ENCODE measurements around the gene SORD. TPM values are rescaled to one million over a fixed set of nuclear protein-coding genes. Genes with fewer than 3 reads are reported as not detected.
"Not testable (repeated sequence)": the region's sequence is repeated elsewhere in the genome, so short reads cannot be mapped to it uniquely, and the experiment has no call there.

Gene SORD
- total RNA-seq, 2 experiments from 2014 or later, result 7.1 to 7.5 TPM

GRCh38 chr15:45093622-45094357 is 70.8 kb downstream of the SORD start:
- H3K27me3 Mint-ChIP-seq (ENCODE audit: low read depth), result peaks cover 18% of the 10 kb centered on the region
- ATAC-seq (no peak), DNase-seq (no peak)
- no peak overlapping the region for H3K4me3 Mint-ChIP-seq
- H3K9me3 Mint-ChIP-seq (ENCODE audit: insufficient read depth), result no peaks in the 10 kb centered on the region
- H3K27ac Mint-ChIP-seq, result no peak overlapping the region
- POLR2A ChIA-PET, result no interaction called here
- no peaks in the 10 kb centered on the region for H3K4me1 Mint-ChIP-seq (ENCODE audit: low read depth)
- CTCF ChIA-PET, result interaction anchor here (2.1 kb wide), 1 partner anchor 24 kb away, joined by 12 read pairs; no protein-coding TSS in a partner anchor
- H3K36me3 Mint-ChIP-seq (ENCODE audit: low read depth), result no peaks in the 10 kb centered on the region

GRCh38 chr15:45094358-45094730 is 71.3 kb downstream of the SORD start:
- DNase-seq (no peak), ATAC-seq (no peak)
- H3K4me1 Mint-ChIP-seq (ENCODE audit: low read depth), result no peaks in the 10 kb centered on the region
- H3K36me3 Mint-ChIP-seq (ENCODE audit: low read depth), result no peaks in the 10 kb centered on the region
- ChIA-PET POLR2A (no interaction called here), CTCF (interaction anchor here (2.1 kb wide), 1 partner anchor 24 kb away, joined by 12 read pairs; no protein-coding TSS in a partner anchor)
- H3K4me3 Mint-ChIP-seq, result no peak overlapping the region
- H3K9me3 Mint-ChIP-seq (ENCODE audit: insufficient read depth), result no peaks in the 10 kb centered on the region
- peaks cover 18% of the 10 kb centered on the region for H3K27me3 Mint-ChIP-seq (ENCODE audit: low read depth)
- no peak overlapping the region for H3K27ac Mint-ChIP-seq

- POLR2A ChIA-PET, result no interaction called here
- no peak overlapping the region for H3K27ac Mint-ChIP-seq
- H3K9me3 Mint-ChIP-seq (ENCODE audit: insufficient read depth), result no peaks in the 10 kb centered on the region
- no peak for DNase-seq
- H3K27me3 Mint-ChIP-seq (ENCODE audit: low read depth), result peaks cover 9% of the 10 kb centered on the region
- H3K36me3 Mint-ChIP-seq (ENCODE audit: low read depth), result no peaks in the 10 kb centered on the region
- H3K4me1 Mint-ChIP-seq (ENCODE audit: low read depth), result no peaks in the 10 kb centered on the region
- CTCF ChIA-PET, result no interaction called here
- no peak overlapping the region for H3K4me3 Mint-ChIP-seq
- ATAC-seq, result no peak
These were observed 72.7 kb downstream of the SORD start for GRCh38 chr15:45095661-45096060.

GRCh38 chr15:45097466-45097865 is 74.5 kb downstream of the SORD start:
- H3K4me3 Mint-ChIP-seq, result no peak overlapping the region
- no peak overlapping the region for H3K27ac Mint-ChIP-seq
- no peaks in the 10 kb centered on the region for H3K4me1 Mint-ChIP-seq (ENCODE audit: low read depth)
- DNase-seq (no peak), ATAC-seq (no peak)
- ChIA-PET POLR2A (no interaction called here), CTCF (no interaction called here)
- H3K36me3 Mint-ChIP-seq (ENCODE audit: low read depth), result no peaks in the 10 kb centered on the region
- H3K9me3 Mint-ChIP-seq (ENCODE audit: insufficient read depth), result no peaks in the 10 kb centered on the region
- no peaks in the 10 kb centered on the region for H3K27me3 Mint-ChIP-seq (ENCODE audit: low read depth)

GRCh38 chr15:45099549-45100165 is 76.7 kb downstream of the SORD start:
- Mint-ChIP-seq H3K4me1 (ENCODE audit: low read depth) (no peaks in the 10 kb centered on the region), H3K4me3 (no peak overlapping the region), H3K9me3 (ENCODE audit: insufficient read depth) (no peaks in the 10 kb centered on the region), H3K27ac (no peak overlapping the region), H3K27me3 (ENCODE audit: low read depth) (no peaks in the 10 kb centered on the region), H3K36me3 (ENCODE audit: low read depth) (no peaks in the 10 kb centered on the region)
- ChIA-PET CTCF (no interaction called here), POLR2A (no interaction called here)
- ATAC-seq, result no peak
- DNase-seq, result no peak

- Mint-ChIP-seq H3K4me1 (ENCODE audit: low read depth) (no peaks in the 10 kb centered on the region), H3K27me3 (ENCODE audit: low read depth) (peaks cover 2% of the 10 kb centered on the region), H3K4me3 (no peak overlapping the region), H3K36me3 (ENCODE audit: low read depth) (no peaks in the 10 kb centered on the region), H3K27ac (no peak overlapping the region), H3K9me3 (ENCODE audit: insufficient read depth) (no peaks in the 10 kb centered on the region)
- POLR2A ChIA-PET, result no interaction called here
- CTCF ChIA-PET, result interaction anchor here (0.7 to 1.3 kb wide), 3 partner anchors 11 to 248 kb away, joined by 3 to 4 read pairs (median 3); no protein-coding TSS in a partner anchor
- DNase-seq (no peak), ATAC-seq (no peak)
These were observed 78.1 kb downstream of the SORD start for GRCh38 chr15:45100884-45101625.

GRCh38 chr15:45101749-45102148 is 78.8 kb downstream of the SORD start:
- ATAC-seq (no peak), DNase-seq (no peak)
- Mint-ChIP-seq H3K36me3 (ENCODE audit: low read depth) (no peaks in the 10 kb centered on the region), H3K4me1 (ENCODE audit: low read depth) (no peaks in the 10 kb centered on the region), H3K27me3 (ENCODE audit: low read depth) (peaks cover 4% of the 10 kb centered on the region), H3K27ac (no peak overlapping the region), H3K9me3 (ENCODE audit: insufficient read depth) (no peaks in the 10 kb centered on the region), H3K4me3 (no peak overlapping the region)
- ChIA-PET CTCF (interaction anchor here (1.3 kb wide), 1 partner anchor 10 kb away, joined by 3 read pairs; no protein-coding TSS in a partner anchor), POLR2A (no interaction called here)

GRCh38 chr15:45102226-45102625 is 79.2 kb downstream of the SORD start:
- Mint-ChIP-seq H3K9me3 (ENCODE audit: insufficient read depth) (no peaks in the 10 kb centered on the region), H3K27ac (no peak overlapping the region), H3K4me1 (ENCODE audit: low read depth) (no peaks in the 10 kb centered on the region), H3K4me3 (no peak overlapping the region), H3K36me3 (ENCODE audit: low read depth) (no peaks in the 10 kb centered on the region), H3K27me3 (ENCODE audit: low read depth) (peaks cover 4% of the 10 kb centered on the region)
- DNase-seq (no peak), ATAC-seq (no peak)
- POLR2A ChIA-PET, result no interaction called here
- CTCF ChIA-PET, result interaction anchor here (0.9 kb wide), 1 partner anchor 16 kb away, joined by 4 read pairs; no protein-coding TSS in a partner anchor

GRCh38 chr15:45104170-45104569 is 81.2 kb downstream of the SORD start:
- DNase-seq; ATAC-seq; H3K27me3 Mint-ChIP-seq (ENCODE audit: low read depth): not testable (repeated sequence)

GRCh38 chr15:45105586-45105985 is 82.6 kb downstream of the SORD start:
- ATAC-seq (no peak), DNase-seq (no peak)
- Mint-ChIP-seq H3K4me1 (ENCODE audit: low read depth) (no peaks in the 10 kb centered on the region), H3K27ac (no peak overlapping the region), H3K36me3 (ENCODE audit: low read depth) (no peaks in the 10 kb centered on the region), H3K27me3 (ENCODE audit: low read depth) (peaks cover 23% of the 10 kb centered on the region), H3K9me3 (ENCODE audit: insufficient read depth) (no peaks in the 10 kb centered on the region), H3K4me3 (no peak overlapping the region)
- CTCF ChIA-PET, result interaction anchor here (4.0 kb wide), 1 partner anchor 12 kb away, joined by 19 read pairs; no protein-coding TSS in a partner anchor
- POLR2A ChIA-PET, result no interaction called here

More at GRCh38 chr15:45104170-45104569, 81.2 kb downstream of the SORD start:
- H3K4me1 Mint-ChIP-seq (ENCODE audit: low read depth); CTCF ChIA-PET; H3K36me3 Mint-ChIP-seq (ENCODE audit: low read depth); H3K4me3 Mint-ChIP-seq; H3K27ac Mint-ChIP-seq; POLR2A ChIA-PET; H3K9me3 Mint-ChIP-seq (ENCODE audit: insufficient read depth): not testable (repeated sequence)

- no peaks in the 10 kb centered on the region for H3K9me3 Mint-ChIP-seq (ENCODE audit: insufficient read depth)
- H3K27ac Mint-ChIP-seq, result no peak overlapping the region
- ChIA-PET POLR2A (no interaction called here), CTCF (interaction anchor here (4.0 kb wide), 1 partner anchor 12 kb away, joined by 19 read pairs; no protein-coding TSS in a partner anchor)
- H3K27me3 Mint-ChIP-seq (ENCODE audit: low read depth), result peaks cover 24% of the 10 kb centered on the region
- no peak for ATAC-seq
- H3K4me1 Mint-ChIP-seq (ENCODE audit: low read depth), result no peaks in the 10 kb centered on the region
- no peaks in the 10 kb centered on the region for H3K36me3 Mint-ChIP-seq (ENCODE audit: low read depth)
- H3K4me3 Mint-ChIP-seq, result no peak overlapping the region
- DNase-seq, result no peak
These were observed 83.2 kb downstream of the SORD start for GRCh38 chr15:45106002-45106790.
